WTC11 (cell line): Measurements from ENCODE around the gene LBH. TPM values are rescaled to one million over a fixed set of nuclear protein-coding genes. Genes with fewer than 3 reads are reported as not detected.
A peak's percentile ranks its signal among the peaks of the same experiment; 100 is the strongest.

Experiments used
- ATAC-seq: fragments of 200-7000 bp; cut with Tn5 transposase; 2 replicates; pipeline ENCODE4 v1.10.0; 2021; ENCODE audit warnings: mild to moderate bottlenecking, moderate library complexity
- CTCF ChIA-PET: fragments of 300-600 bp; sonication (Branson Sonifier 250); formaldehyde crosslinking; loops from one replicate; lab custom pipeline; 2021; ENCODE audit warnings: antibody characterized with exemption; lab: Charles Lee
- POLR2A ChIA-PET: fragments of 350-600 bp; sonication (Branson Sonifier 250); formaldehyde crosslinking; loops from one replicate; lab custom pipeline; 2021; ENCODE audit warnings: antibody characterized with exemption; lab: Charles Lee
- DNase-seq: peaks from one replicate; pipeline ENCODE4 v3.0.0; 2021; ENCODE audit warnings: low spot score
- H3K27ac Mint-ChIP-seq: 2 replicates; pipeline ENCODE4 v1.8.0; 2021; ENCODE audit warnings: mixed read lengths
- H3K27me3 Mint-ChIP-seq: 2 replicates; pipeline ENCODE4 v1.8.0; 2021; ENCODE audit warnings: low read depth, mild to moderate bottlenecking, moderate library complexity, mixed read lengths
- H3K36me3 Mint-ChIP-seq: 2 replicates; pipeline ENCODE4 v1.8.0; 2021; ENCODE audit warnings: mixed read lengths
- H3K4me1 Mint-ChIP-seq: 2 replicates; pipeline ENCODE4 v1.8.0; 2022; ENCODE audit warnings: mixed read lengths
- H3K4me3 Mint-ChIP-seq: 2 replicates; pipeline ENCODE4 v1.8.0; 2021; ENCODE audit warnings: mild to moderate bottlenecking, moderate library complexity, mixed read lengths
- H3K9me3 Mint-ChIP-seq: 2 replicates; pipeline ENCODE4 v1.8.0; 2021; ENCODE audit warnings: mixed read lengths
- ATF1 ChIP-seq: sonication (generic); formaldehyde crosslinking; IDR thresholded peaks from 2 replicates; pipeline ENCODE4 v1.8.1; 2023; ENCODE audit warnings: mild to moderate bottlenecking, moderate library complexity, missing genetic modification reagents
- ATF2 ChIP-seq: sonication (generic); formaldehyde crosslinking; IDR thresholded peaks from 2 replicates; pipeline ENCODE4 v1.8.1; 2022; ENCODE audit warnings: low read depth, missing genetic modification reagents, borderline replicate concordance
- E2F5 ChIP-seq: sonication (generic); formaldehyde crosslinking; IDR thresholded peaks from 2 replicates; pipeline ENCODE4 v1.8.1; 2022; ENCODE audit warnings: mild to moderate bottlenecking, moderate library complexity, missing genetic modification reagents
- ESRRA ChIP-seq: sonication (generic); formaldehyde crosslinking; IDR thresholded peaks from 2 replicates; pipeline ENCODE4 v1.8.1; 2022; ENCODE audit warnings: mild to moderate bottlenecking, missing genetic modification reagents, borderline replicate concordance
- FOXK1 ChIP-seq: sonication (generic); formaldehyde crosslinking; IDR thresholded peaks from 2 replicates; pipeline ENCODE4 v1.8.0; 2022; ENCODE audit warnings: mild to moderate bottlenecking, moderate library complexity, missing genetic modification reagents
- GTF2I ChIP-seq: fragments of 250-450 bp; sonication (Bioruptor Pico); conservative IDR thresholded peaks from 2 replicates; pipeline ENCODE4 v1.4.0; 2021; ENCODE audit warnings: mild to moderate bottlenecking
- HMGXB4 ChIP-seq: sonication (generic); formaldehyde crosslinking; IDR thresholded peaks from 2 replicates; pipeline ENCODE4 v1.8.1; 2023; ENCODE audit warnings: mild to moderate bottlenecking, moderate library complexity, missing genetic modification reagents
- JAZF1 ChIP-seq: fragments of 250-450 bp; sonication (Bioruptor Pico); IDR thresholded peaks from 2 replicates; pipeline ENCODE4 v1.9.0; 2021; ENCODE audit warnings: moderate library complexity, mild to moderate bottlenecking, inconsistent platforms
- MXD4 ChIP-seq: fragments of 250-450 bp; sonication (Bioruptor Pico); IDR thresholded peaks from 2 replicates; pipeline ENCODE4 v1.8.0; 2021; ENCODE audit warnings: mild to moderate bottlenecking, moderate library complexity, borderline replicate concordance
- NR2C2 ChIP-seq: sonication (generic); formaldehyde crosslinking; IDR thresholded peaks from 2 replicates; pipeline ENCODE4 v1.8.0; 2022; ENCODE audit warnings: mild to moderate bottlenecking, missing genetic modification reagents
- NR3C1 ChIP-seq: sonication (generic); formaldehyde crosslinking; conservative IDR thresholded peaks from 2 replicates; pipeline ENCODE4 v1.8.1; 2023; ENCODE audit warnings: low read depth, mild to moderate bottlenecking, missing genetic modification reagents
- OVOL2 ChIP-seq: fragments of 250-450 bp; sonication (Bioruptor Pico); IDR thresholded peaks from 2 replicates; pipeline ENCODE4 v1.9.0; 2021; ENCODE audit warnings: mild to moderate bottlenecking, borderline replicate concordance
- RORB ChIP-seq: fragments of 250-450 bp; sonication (Bioruptor Pico); IDR thresholded peaks from 2 replicates; pipeline ENCODE4 v1.9.0; 2021; ENCODE audit warnings: mild to moderate bottlenecking
- SMAD4 ChIP-seq: sonication (generic); formaldehyde crosslinking; IDR thresholded peaks from 2 replicates; pipeline ENCODE4 v1.8.0; 2022; ENCODE audit warnings: mild to moderate bottlenecking, missing genetic modification reagents
- TCF7 ChIP-seq: sonication (generic); formaldehyde crosslinking; IDR thresholded peaks from 2 replicates; pipeline ENCODE4 v1.8.0; 2022; ENCODE audit warnings: mild to moderate bottlenecking, low read depth, missing genetic modification reagents, moderate library complexity
- TEAD1 ChIP-seq: sonication (generic); formaldehyde crosslinking; IDR thresholded peaks from 2 replicates; pipeline ENCODE4 v1.8.0; 2022; ENCODE audit warnings: mild to moderate bottlenecking, missing genetic modification reagents
- ZBTB43 ChIP-seq: sonication (generic); formaldehyde crosslinking; IDR thresholded peaks from 2 replicates; pipeline ENCODE4 v1.8.1; 2023; ENCODE audit warnings: mild to moderate bottlenecking, missing genetic modification reagents
- ZNF281 ChIP-seq: sonication (generic); formaldehyde crosslinking; IDR thresholded peaks from 2 replicates; pipeline ENCODE4 v1.8.0; 2023; ENCODE audit warnings: mild to moderate bottlenecking, missing genetic modification reagents
- ZNF396 ChIP-seq: fragments of 250-450 bp; sonication (Bioruptor Pico); IDR thresholded peaks from 2 replicates; pipeline ENCODE4 v1.8.0; 2021; ENCODE audit warnings: mild to moderate bottlenecking, moderate library complexity, borderline replicate concordance
- ZNF512 ChIP-seq: sonication (generic); formaldehyde crosslinking; IDR thresholded peaks from 2 replicates; pipeline ENCODE4 v1.8.1; 2022; ENCODE audit warnings: missing genetic modification reagents, borderline replicate concordance
- total RNA-seq: library from RNA; stranded (reverse); gene quantifications from 3 replicates; pipeline ENCODE4 v1.2.3, GENCODE V29; 2021
- TF ChIP-seq, protein P1 (sequence below): fragments of 250-450 bp; sonication (Bioruptor Pico); conservative IDR thresholded peaks from 2 replicates; pipeline ENCODE4 v1.9.0; 2021; ENCODE audit warnings: mild to moderate bottlenecking

LBH gene
- total RNA-seq, 1 experiment from 2014 or later: 47.3 TPM

GRCh38 chr2:30266705-30267104 is 35.4 kb downstream of the LBH start (continued):
- no peak for TF ChIP-seq ATF1 (CRISPR knock-in tag)
- TF ChIP-seq MXD4: no peak
- TF ChIP-seq ZNF396: no peak
- no peak for TF ChIP-seq ESRRA (CRISPR knock-in tag)
- TF ChIP-seq E2F5 (CRISPR knock-in tag): no peak
- no peak for TF ChIP-seq SMAD4 (CRISPR knock-in tag)
- TF ChIP-seq NR3C1 (CRISPR knock-in tag): no peak
- TF ChIP-seq TCF7 (CRISPR knock-in tag): no peak
- TF ChIP-seq ATF2 (CRISPR knock-in tag): no peak
- TF ChIP-seq, all 79 proteins: peak for 0

DNA sequence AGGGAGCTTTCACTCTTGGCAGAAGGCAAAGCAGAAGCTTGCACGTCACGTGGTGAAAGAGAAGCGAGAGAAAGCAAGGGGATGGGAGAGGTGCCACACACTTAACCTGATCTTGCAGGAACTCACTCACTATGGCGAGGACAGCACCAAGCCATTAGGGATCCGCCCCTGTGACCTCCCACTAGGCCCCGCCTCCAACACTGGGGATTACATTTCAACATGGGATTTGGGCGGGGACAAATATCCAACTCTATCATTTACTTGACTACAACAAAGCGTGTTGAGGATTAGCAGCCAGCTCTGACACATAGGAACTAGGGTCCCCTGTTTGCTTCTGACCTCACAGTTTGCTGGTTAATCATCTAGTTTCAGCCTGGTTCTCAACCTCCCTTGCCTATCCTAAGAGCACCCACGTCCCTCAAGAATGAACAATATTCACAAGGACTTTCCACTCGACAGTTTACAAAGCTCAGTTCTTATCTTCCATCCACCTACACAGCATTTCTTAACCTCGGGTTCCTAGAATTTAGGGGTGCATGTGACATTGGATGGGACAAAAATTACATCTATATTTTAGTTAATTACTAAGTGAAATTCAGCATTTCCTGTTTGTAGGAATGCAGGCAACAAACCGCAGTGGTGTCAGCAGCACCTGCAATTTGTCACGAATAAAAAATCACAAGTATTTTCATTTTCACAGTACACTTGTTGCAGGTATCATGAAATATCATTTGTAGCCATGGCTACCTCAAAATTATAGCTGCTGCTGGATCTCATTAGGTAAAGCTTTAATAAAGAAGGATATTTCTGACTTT is 36.0 kb downstream of the LBH start:
- ChIA-PET POLR2A (no interaction called here), CTCF (interaction anchor here (0.8 kb wide), 2 partner anchors 28 to 444 kb away, joined by 3 to 4 read pairs; no protein-coding TSS in a partner anchor)
- no peak overlapping the region for H3K4me3 Mint-ChIP-seq
- no peaks in the 10 kb centered on the region for H3K27me3 Mint-ChIP-seq
- peaks cover 28% of the 10 kb centered on the region for H3K4me1 Mint-ChIP-seq
- no peak overlapping the region for H3K27ac Mint-ChIP-seq
- ATAC-seq: peak; percentile 81
- peak; percentile 42 for DNase-seq
- H3K36me3 Mint-ChIP-seq: peaks cover 4% of the 10 kb centered on the region; the same call in 1 of the 2 replicates
- H3K9me3 Mint-ChIP-seq: peaks cover 14% of the 10 kb centered on the region
- TF ChIP-seq, protein P1, sequence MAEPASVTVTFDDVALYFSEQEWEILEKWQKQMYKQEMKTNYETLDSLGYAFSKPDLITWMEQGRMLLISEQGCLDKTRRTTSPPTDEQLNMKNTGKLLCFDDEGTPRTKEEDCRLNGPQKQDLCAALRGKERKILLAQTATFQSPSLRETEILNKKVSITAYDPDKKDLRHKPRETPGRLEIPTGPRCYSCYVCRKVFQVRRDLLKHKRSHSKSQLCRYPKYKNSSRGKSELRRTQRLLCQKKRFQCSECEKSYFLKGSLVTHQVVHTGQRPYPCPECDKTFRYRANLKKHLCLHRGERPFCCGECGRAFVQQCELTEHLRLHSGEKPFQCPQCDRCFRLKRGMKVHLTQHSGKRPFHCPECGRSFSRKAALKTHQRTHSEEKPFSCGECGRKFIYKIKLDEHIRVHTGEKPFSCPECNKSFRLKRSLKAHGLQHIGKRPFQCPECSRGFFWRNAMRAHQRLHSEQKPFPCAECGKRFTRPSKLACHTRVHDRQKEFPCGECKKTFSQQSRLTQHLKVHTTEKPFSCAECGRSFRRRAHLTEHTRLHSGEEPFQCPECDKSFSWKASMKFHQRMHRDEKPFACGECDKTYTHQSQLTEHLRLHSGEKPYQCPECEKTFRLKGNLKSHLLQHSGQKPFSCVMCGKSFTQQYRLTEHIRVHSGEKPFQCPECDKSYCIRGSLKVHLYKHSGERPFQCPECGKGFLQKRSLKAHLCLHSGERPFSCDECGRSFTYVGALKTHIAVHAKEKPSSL (CRISPR knock-in tag): no peak
- TF ChIP-seq ZNF281 (CRISPR knock-in tag) (no peak), TEAD1 (CRISPR knock-in tag) (no peak), GTF2I (CRISPR knock-in tag) (no peak), JAZF1 (CRISPR knock-in tag) (no peak), ZBTB43 (CRISPR knock-in tag) (no peak), RORB (CRISPR knock-in tag) (no peak), ZNF512 (CRISPR knock-in tag) (no peak), FOXK1 (CRISPR knock-in tag) (no peak), OVOL2 (CRISPR knock-in tag) (no peak), NR2C2 (CRISPR knock-in tag) (no peak), HMGXB4 (no peak)
